Activated T-cell treated with anti-CD3 and anti-CD28 coated beads, Interleukin-2, amount 50 U/mL, for 4 hours (primary cell): Measurements from ENCODE around the gene PDGFB. TPM values are rescaled to one million over a fixed set of nuclear protein-coding genes. Genes with fewer than 3 reads are reported as not detected.
"Not testable (repeated sequence)": the region's sequence is repeated elsewhere in the genome, so short reads cannot be mapped to it uniquely, and the experiment has no call there.

Experiments used
- ATAC-seq, 2 donors: fragments of 200-7000 bp; cut with Tn5 transposase; one replicate each; pipeline ENCODE4 v1.10.0; 2021
- DNase-seq: peaks from one replicate; pipeline ENCODE4 v3.0.0-alpha.2; 2020
- H3K27me3 Mint-ChIP-seq: one replicate; pipeline ENCODE4 v1.8.0; 2021; ENCODE audit warnings: low read depth, mixed read lengths
- H3K36me3 Mint-ChIP-seq: one replicate; pipeline ENCODE4 v1.8.0; 2022; ENCODE audit warnings: mixed read lengths; ENCODE audit not compliant: insufficient read depth
- H3K4me1 Mint-ChIP-seq: one replicate; pipeline ENCODE4 v1.8.0; 2021; ENCODE audit warnings: low read depth, mixed read lengths
- H3K4me3 Mint-ChIP-seq: one replicate; pipeline ENCODE4 v1.8.0; 2021; ENCODE audit warnings: mild to moderate bottlenecking, moderate library complexity, mixed read lengths
- H3K9me3 Mint-ChIP-seq: one replicate; pipeline ENCODE4 v1.8.0; 2021; ENCODE audit warnings: mixed read lengths
- total RNA-seq, 3 donors: library from RNA; stranded (reverse); gene quantifications; one replicate each; pipeline ENCODE4 v1.2.1, GENCODE V29; 2021

The PDGFB gene
- total RNA-seq, 3 donors from 2014 or later = 0.35 to 2.1 (median 0.84) TPM

GRCh38 chr22:39224550-39224949, 20.2 kb downstream of the PDGFB start:
- H3K9me3 Mint-ChIP-seq = no peaks in the 10 kb centered on the region
- peaks cover 11% of the 10 kb centered on the region for H3K36me3 Mint-ChIP-seq
- H3K4me1 Mint-ChIP-seq = peaks cover 2% of the 10 kb centered on the region
- ATAC-seq (no peak), DNase-seq (no peak)
- no peaks in the 10 kb centered on the region for H3K27me3 Mint-ChIP-seq
- no peak overlapping the region for H3K4me3 Mint-ChIP-seq

DNA sequence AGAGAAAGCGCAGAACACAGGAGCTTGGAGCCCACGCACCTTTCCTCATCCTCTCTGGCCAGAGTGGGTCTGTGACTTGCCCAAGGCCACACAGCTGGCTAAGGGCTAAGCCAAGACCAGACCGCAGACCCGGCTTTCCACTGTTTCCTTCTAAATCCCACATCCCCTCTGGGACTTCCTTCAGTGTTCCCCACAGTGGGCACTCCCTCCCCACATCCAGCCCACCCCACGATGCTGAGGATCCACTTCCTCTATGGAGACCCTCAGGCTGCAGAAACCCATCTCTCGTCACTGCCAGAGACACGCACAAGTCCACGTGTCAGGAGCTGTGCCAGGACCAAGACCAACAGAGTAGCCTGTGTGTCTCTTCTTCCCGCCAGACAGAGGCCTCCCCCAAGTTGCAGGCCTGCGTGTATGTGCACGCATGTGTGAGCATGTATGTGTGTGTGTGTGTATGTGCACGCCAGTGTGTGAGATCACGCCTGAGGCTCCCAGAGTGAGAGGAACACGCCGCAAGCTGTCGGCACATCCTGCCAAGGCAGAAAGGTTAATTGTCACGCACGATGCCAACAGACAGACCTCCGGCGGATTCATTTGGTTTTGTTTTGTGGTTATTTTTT, 21.6 kb downstream of the PDGFB start:
- H3K27me3 Mint-ChIP-seq = no peaks in the 10 kb centered on the region
- no peak overlapping the region for H3K4me3 Mint-ChIP-seq
- peaks cover 2% of the 10 kb centered on the region for H3K4me1 Mint-ChIP-seq
- no peaks in the 10 kb centered on the region for H3K9me3 Mint-ChIP-seq
- ATAC-seq (no peak), DNase-seq (no peak)
- peaks cover 6% of the 10 kb centered on the region for H3K36me3 Mint-ChIP-seq

DNA sequence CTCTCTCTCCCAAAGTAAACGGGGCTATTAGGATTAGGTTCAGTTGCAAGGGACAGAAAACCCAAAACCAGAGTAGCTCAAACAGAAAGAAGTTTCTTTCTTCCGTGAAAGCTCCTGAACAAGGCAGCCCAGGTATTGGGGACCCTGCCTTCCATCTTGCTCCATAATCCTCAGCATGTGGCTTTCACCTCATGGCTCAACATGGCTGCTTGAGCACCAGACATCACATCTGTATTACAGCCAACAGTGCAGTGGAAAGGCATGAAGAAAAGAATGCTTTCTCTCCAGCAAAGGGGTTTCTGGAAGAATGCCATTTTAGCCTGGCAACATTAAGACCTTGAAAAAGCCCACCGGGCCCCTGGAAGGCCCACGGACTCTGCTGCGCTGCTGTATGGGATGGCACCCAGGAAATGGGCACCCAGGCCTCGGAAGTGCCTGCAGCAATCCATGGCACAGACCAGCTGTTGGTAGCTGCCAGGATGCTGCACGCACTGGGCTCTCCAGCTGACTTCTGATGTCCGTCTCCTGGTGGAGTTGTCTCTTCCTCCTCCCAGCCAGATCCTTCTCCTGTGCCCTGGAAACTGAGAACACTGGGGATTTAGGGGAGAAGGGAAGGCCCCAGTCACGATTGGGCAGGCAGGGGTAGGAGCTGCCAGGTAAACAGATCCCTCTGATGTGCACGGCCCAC, 22.6 kb downstream of the PDGFB start:
- H3K9me3 Mint-ChIP-seq = no peaks in the 10 kb centered on the region
- peaks cover 2% of the 10 kb centered on the region for H3K36me3 Mint-ChIP-seq
- no peaks in the 10 kb centered on the region for H3K27me3 Mint-ChIP-seq
- H3K4me1 Mint-ChIP-seq = peaks cover 2% of the 10 kb centered on the region
- ATAC-seq (no peak), DNase-seq (no peak)
- no peak overlapping the region for H3K4me3 Mint-ChIP-seq

DNA sequence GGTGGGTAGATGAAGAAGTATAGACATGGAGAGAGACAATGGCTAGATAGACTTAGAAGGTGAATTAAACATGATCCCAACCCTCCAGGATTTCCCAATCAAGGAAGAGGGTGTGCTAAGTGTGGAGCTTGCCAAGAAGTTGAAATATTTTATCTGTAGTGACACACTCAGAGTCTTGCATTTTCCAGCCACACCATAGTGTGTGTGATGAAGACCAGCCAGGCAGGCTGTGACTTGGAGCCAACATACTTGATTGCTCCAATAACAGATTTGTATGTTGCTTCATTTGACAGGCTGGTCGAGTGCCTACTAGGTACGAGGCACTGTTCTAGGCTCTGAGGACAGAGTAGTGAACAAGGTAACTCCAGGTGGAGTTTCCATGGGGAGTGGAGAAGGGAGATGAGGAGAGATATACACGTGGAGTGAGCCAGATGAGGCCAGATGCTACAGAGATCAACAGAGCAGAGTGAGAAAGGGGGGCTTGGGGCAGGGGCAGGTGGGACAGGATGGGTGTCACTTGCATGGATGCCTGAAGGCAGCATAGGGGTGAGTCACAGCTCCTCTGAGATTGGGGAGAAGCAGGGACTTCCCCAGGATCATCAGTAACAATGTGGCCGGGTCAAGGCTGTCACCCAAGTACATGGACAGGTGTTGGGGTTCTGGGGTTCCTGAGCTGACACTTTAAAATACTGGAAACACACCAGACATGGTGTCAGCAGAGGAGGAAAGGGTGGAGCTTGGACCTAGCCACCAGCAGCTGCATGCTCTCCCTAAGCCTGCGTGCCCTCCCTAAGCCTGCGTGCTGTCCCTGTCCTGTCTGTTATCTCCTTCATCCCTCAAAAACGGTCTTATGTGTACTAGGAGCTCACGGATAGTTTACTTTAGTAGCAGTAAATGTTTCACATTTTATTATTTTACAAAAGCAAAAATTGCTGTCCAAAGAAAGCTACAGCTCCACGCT, 23.6 kb downstream of the PDGFB start:
- Mint-ChIP-seq H3K36me3 (peaks cover 2% of the 10 kb centered on the region), H3K27me3 (peaks cover 2% of the 10 kb centered on the region), H3K4me3 (no peak overlapping the region), H3K4me1 (peaks cover 2% of the 10 kb centered on the region), H3K9me3 (no peaks in the 10 kb centered on the region)
- no peak for DNase-seq
- ATAC-seq = no peak

DNA sequence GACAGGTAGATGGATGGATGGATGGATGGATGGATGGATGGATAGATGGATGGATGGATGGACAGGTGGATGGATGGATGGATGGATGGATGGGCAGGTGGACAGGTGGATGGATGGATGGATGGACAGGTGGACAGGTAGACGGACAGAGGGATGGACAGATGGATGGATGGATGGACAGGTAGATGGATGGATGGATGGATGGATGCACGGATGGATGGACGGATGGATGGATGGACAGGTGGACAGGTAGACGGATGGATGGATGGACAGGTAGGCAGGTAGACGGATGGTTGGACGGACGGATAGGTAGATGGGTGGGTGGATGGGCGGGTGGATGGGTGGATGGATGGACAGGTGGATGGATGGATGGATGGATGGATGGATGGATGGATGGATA, 24.3 kb downstream of the PDGFB start:
- Mint-ChIP-seq H3K4me1 (peaks cover 4% of the 10 kb centered on the region), H3K4me3 (no peak overlapping the region), H3K9me3 (no peaks in the 10 kb centered on the region), H3K36me3 (peaks cover 2% of the 10 kb centered on the region), H3K27me3 (peaks cover 2% of the 10 kb centered on the region)
- no peak for DNase-seq
- ATAC-seq = no peak

- no peaks in the 10 kb centered on the region for H3K9me3 Mint-ChIP-seq
- no peak for DNase-seq
- peaks cover 2% of the 10 kb centered on the region for H3K36me3 Mint-ChIP-seq
- peaks cover 4% of the 10 kb centered on the region for H3K4me1 Mint-ChIP-seq
- no peak for ATAC-seq
- no peak overlapping the region for H3K4me3 Mint-ChIP-seq
- H3K27me3 Mint-ChIP-seq = peaks cover 6% of the 10 kb centered on the region
These were observed 25.4 kb downstream of the PDGFB start for GRCh38 chr22:39219071-39220039.

DNA sequence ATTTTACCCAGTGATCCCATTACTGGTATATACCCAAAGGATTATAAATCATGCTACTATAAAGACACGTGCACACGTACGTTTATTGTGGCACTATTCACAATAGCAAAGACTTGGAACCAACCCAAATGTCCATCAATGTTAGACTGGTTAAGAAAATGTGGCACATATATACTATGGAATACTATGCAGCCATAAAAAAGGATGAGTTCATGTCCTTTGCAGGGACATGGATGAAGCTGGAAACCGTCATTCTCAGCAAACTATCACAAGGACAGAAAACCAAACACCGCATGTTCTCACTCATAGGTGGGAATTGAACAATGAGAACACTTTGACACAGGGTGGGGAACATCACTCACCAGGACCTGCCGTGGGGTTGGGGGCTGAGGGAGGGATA, 26.4 kb downstream of the PDGFB start:
- not testable (repeated sequence) for H3K36me3 Mint-ChIP-seq, DNase-seq, H3K4me3 Mint-ChIP-seq, H3K4me1 Mint-ChIP-seq, ATAC-seq, H3K27me3 Mint-ChIP-seq, H3K9me3 Mint-ChIP-seq

DNA sequence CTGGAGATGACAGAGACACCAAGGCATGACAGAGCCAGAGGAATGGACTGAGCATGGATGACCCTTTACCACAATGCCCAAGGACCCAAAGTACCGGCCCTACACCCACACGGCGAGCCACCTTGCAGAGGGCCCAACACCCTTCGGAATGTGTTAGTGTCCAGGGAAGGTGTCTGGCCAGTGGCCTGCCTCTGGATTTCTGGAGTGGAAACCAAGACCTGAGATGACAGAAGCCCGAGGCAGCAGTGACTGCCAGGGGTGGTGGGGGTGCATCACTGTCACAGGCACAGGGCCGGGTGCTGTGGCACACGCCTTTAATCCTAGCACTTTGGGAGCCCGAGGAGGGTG, 28.7 kb downstream of the PDGFB start:
- ATAC-seq (no peak), DNase-seq (no peak)
- no peaks in the 10 kb centered on the region for H3K9me3 Mint-ChIP-seq
- H3K27me3 Mint-ChIP-seq = peaks cover 14% of the 10 kb centered on the region
- H3K4me1 Mint-ChIP-seq = peaks cover 4% of the 10 kb centered on the region
- no peaks in the 10 kb centered on the region for H3K36me3 Mint-ChIP-seq
- no peak overlapping the region for H3K4me3 Mint-ChIP-seq

DNA sequence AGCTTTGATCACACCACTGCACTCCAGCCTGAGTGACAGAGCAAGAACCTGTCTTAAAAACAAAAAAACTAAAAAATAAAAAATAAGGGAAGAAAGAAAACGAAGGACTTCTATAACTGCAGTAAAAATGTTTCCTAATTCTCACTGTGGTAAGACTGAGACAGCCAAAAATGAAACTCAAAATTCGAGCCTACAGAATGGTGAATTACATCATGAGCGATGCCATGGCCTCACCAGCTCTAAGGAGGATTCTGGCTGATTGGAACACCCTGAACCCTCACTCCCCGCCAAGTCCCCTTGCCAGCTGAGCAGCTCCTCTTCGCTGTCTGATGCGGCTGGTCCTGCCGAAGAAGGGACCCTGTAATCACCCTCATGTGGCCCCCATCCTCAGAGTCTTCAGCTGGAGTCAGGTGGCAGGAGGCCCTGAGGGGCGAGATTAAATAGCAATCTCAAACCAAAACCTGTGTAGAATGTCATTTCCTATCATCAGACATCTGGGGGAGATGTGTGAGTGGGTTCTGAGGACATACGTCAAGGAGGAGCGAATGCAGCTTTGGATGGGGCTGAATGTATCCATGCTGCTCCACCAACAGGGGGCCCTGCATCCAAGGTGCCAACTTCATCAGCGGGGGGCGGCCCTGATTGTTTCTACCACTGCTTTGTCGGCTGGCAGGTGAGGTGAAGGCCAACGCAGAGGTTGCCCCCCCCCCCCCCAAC, 29.2 kb downstream of the PDGFB start:
- H3K36me3 Mint-ChIP-seq = no peaks in the 10 kb centered on the region
- DNase-seq (no peak), ATAC-seq (peak; percentile 57 to 58)
- H3K27me3 Mint-ChIP-seq = peaks cover 14% of the 10 kb centered on the region
- no peak overlapping the region for H3K4me3 Mint-ChIP-seq
- H3K9me3 Mint-ChIP-seq = no peaks in the 10 kb centered on the region
- peaks cover 3% of the 10 kb centered on the region for H3K4me1 Mint-ChIP-seq

- Mint-ChIP-seq H3K4me1 (peaks cover 3% of the 10 kb centered on the region), H3K27me3 (peaks cover 14% of the 10 kb centered on the region), H3K9me3 (no peaks in the 10 kb centered on the region), H3K36me3 (no peaks in the 10 kb centered on the region), H3K4me3 (no peak overlapping the region)
- DNase-seq = no peak
- ATAC-seq = no peak
These were observed 29.7 kb downstream of the PDGFB start for GRCh38 chr22:39215070-39215396.

DNA sequence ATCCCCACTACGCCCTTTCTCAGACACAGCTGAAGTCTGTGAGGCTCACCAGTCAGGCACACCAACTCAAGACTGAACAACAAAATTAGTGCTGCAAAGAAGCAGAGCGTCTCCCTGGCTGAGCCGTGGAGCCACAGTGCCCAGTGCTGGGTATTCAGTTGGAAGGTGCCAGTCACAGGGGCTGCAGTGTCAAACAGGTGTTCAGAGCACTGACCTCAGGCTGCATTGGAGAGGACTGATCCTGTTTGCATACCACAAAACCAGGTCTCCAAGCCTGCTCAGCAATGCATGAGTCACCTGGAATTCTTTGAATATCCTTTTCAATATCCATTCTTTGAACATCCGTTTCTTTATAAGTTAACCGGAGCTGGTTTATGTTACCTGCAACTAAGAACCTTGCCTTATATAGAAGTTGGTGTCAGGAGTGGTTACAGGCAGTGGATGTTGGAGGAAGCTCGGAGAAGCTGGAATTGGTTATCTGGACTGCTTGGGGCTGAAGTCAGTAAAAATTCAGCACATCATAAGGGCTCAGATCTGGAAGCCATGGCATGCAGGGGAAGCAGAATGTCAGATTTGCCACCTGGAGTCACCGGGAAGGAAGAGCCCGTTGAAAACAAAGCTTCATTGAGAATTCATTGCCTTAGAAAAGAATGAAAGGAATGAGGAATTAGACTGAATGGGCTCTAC, 30.3 kb downstream of the PDGFB start:
- H3K27me3 Mint-ChIP-seq = peaks cover 14% of the 10 kb centered on the region
- H3K4me3 Mint-ChIP-seq = no peak overlapping the region
- no peaks in the 10 kb centered on the region for H3K36me3 Mint-ChIP-seq
- no peak for ATAC-seq
- H3K4me1 Mint-ChIP-seq = peaks cover 3% of the 10 kb centered on the region
- H3K9me3 Mint-ChIP-seq = no peaks in the 10 kb centered on the region
- no peak for DNase-seq

- H3K4me1 Mint-ChIP-seq = peaks cover 3% of the 10 kb centered on the region
- ATAC-seq = no peak
- peaks cover 14% of the 10 kb centered on the region for H3K27me3 Mint-ChIP-seq
- H3K9me3 Mint-ChIP-seq = no peaks in the 10 kb centered on the region
- DNase-seq = no peak
- no peaks in the 10 kb centered on the region for H3K36me3 Mint-ChIP-seq
- H3K4me3 Mint-ChIP-seq = no peak overlapping the region
These were observed 30.8 kb downstream of the PDGFB start for GRCh38 chr22:39214006-39214382.

DNA sequence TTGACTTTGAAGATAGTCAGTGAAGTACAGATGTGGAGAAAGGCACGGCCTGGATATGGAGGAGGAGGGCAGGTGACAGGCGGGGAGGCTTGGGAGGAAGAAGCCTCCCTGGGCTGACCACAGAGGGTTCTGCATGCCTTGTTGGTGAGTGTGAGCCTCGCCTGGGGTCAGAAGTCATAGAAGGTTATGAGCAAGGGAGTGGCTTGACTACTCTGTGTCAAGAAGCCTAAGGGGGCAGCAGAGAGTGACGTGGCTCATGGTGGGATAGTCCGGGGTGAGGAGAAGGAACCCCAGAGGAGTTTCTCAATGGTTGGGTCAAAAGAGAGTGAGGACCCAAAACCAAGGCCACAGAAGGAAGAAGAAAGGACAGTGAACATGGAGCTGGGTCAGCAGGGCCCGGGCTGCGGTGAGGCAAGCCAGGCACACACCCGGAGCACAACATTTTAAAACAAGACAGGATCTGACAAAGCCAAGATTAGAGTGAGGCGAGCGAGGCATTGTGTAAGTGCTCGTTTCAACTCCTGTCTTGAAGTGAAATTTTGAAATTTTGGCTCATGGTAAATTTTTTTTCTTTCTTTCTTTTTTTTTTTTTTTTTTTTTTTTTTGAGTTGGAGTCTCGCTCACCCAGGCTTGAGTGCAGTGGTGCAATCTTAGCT, 31.9 kb downstream of the PDGFB start:
- Mint-ChIP-seq H3K9me3 (no peaks in the 10 kb centered on the region), H3K4me3 (no peak overlapping the region), H3K36me3 (no peaks in the 10 kb centered on the region), H3K4me1 (peaks cover 4% of the 10 kb centered on the region), H3K27me3 (peaks cover 14% of the 10 kb centered on the region)
- ATAC-seq = no peak
- DNase-seq = no peak
